CD4-positive, alpha-beta T cell treated with Interleukin-4 for 1 hour (primary cell): ENCODE results near the gene CCDC182.

Experiments
- DNase-seq, 2 donors: peaks; one replicate each; pipeline ENCODE4 v3.0.0-alpha.2; 2020 to 2022

The CCDC182 gene

GRCh38 chr17:57696050-57696449 lies 49.0 kb downstream of the CCDC182 start:
- DNase-seq, result no peak
